NT2/D1 (cell line): ENCODE results near the gene FAR2.
"Not testable (repeated sequence)": the region's sequence is repeated elsewhere in the genome, so short reads cannot be mapped to it uniquely, and the experiment has no call there.

ENCODE experiments used
- DNase-seq: peaks from one replicate; pipeline ENCODE4 v3.0.0-alpha.2; 2011; ENCODE audit warnings: low read depth, low spot score
- H3K27me3 ChIP-seq: 2 replicates; pipeline ENCODE4 v1.6.0; 2011; ENCODE audit warnings: mild to moderate bottlenecking; ENCODE audit not compliant: insufficient read length, insufficient read depth
- H3K36me3 ChIP-seq: 2 replicates; pipeline ENCODE4 v1.6.1; 2011; ENCODE audit warnings: mild to moderate bottlenecking, low read length, mixed read lengths; ENCODE audit not compliant: insufficient read depth, insufficient read length
- H3K4me1 ChIP-seq: 2 replicates; pipeline ENCODE4 v1.5.1; 2011; ENCODE audit not compliant: insufficient read depth, insufficient read length
- H3K4me3 ChIP-seq: 2 replicates; pipeline ENCODE4 v1.5.1; 2011; ENCODE audit warnings: low read depth; ENCODE audit not compliant: insufficient read length
- H3K9ac ChIP-seq: 2 replicates; pipeline ENCODE4 v1.6.0; 2011; ENCODE audit warnings: low read depth; ENCODE audit not compliant: insufficient read length
- H3K9me3 ChIP-seq: 2 replicates; pipeline ENCODE4 v1.5.1; 2011; ENCODE audit warnings: mild to moderate bottlenecking, low read length; ENCODE audit not compliant: insufficient read depth
- SUZ12 ChIP-seq: IDR thresholded peaks from 2 replicates; pipeline ENCODE4 v1.6.1; 2011; ENCODE audit not compliant: insufficient read length, insufficient read depth; ENCODE audit errors: extremely low read depth
- YY1 ChIP-seq: IDR thresholded peaks from 2 replicates; pipeline ENCODE4 v1.6.1; 2011; ENCODE audit not compliant: insufficient read length, insufficient read depth
- ZNF274 ChIP-seq: IDR thresholded peaks from 2 replicates; pipeline ENCODE4 v1.6.1; 2011; ENCODE audit warnings: mild to moderate bottlenecking, low read depth, low read length

The FAR2 gene

DNA sequence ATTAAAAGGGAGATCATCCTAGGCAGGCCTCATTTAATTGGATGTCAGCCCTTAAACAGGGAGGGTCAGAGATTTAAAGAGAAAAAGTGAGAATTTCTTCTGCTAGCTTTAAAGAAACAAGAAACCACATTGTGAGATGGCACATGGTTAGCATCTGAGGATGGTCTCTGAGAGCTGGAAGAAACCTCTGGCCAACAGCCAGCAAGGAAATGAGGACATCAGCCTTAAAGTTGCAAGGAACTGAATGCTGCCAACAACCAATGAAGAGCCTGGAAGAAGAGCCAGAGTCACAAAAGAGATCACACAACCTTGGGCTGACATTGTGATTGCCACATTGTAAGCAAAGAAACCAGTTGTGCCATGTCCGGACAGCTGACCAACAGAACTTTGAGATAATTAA lies 17.5 kb upstream of the FAR2 start:
- no peak overlapping the region for H3K9ac ChIP-seq
- H3K36me3 ChIP-seq, result no peaks in the 10 kb centered on the region
- TF ChIP-seq SUZ12, result no peak
- TF ChIP-seq ZNF274, result no peak
- TF ChIP-seq YY1, result no peak
- no peaks in the 10 kb centered on the region for H3K4me1 ChIP-seq
- H3K4me3 ChIP-seq, result no peak overlapping the region
- peaks cover 19% of the 10 kb centered on the region for H3K9me3 ChIP-seq
- DNase-seq, result no peak
- no peaks in the 10 kb centered on the region for H3K27me3 ChIP-seq

DNA sequence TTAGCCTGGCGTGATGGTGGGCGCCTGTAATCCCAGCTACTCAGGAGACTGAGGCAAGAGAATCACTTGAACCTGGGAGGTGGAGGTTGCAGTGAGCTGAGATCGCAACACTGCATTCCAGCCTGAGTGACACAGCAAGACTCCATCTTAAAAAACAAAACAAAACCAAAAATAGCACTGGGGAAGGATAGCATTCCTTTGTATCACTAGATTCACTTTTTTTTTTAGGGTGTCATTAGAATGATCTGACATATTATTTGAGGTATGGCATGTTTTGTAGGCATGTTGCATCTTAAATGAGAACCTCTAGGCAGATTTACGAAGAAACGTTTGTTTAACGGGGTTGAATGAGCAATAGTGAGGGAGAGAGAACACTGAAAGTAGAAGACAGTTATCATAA lies 16.8 kb upstream of the FAR2 start:
- no peak for DNase-seq
- Histone ChIP-seq H3K4me1 (no peaks in the 10 kb centered on the region), H3K9me3 (peaks cover 19% of the 10 kb centered on the region), H3K9ac (no peak overlapping the region), H3K4me3 (no peak overlapping the region), H3K36me3 (no peaks in the 10 kb centered on the region), H3K27me3 (no peaks in the 10 kb centered on the region)
- no peak for TF ChIP-seq ZNF274
- no peak for TF ChIP-seq YY1
- no peak for TF ChIP-seq SUZ12

DNA sequence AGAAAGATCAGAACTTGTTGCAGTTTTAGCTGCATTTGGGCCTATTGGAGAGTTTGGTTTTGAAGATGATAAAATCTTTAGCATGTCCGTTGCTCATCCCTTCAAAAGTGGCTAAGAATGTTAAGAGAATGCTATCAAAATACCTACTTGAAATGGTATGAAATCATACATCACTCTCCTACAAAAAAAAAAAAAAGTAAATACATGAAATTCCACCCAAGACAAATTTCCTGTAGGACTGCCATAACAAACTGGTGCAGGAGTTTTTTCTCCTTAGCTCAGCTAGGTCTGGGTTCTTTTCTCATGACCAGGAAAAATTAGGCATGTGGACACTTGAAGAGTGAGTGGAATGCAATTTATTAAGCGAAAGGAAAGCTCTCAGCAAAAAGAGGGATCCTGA lies 15.9 kb upstream of the FAR2 start:
- DNase-seq, result no peak
- Histone ChIP-seq H3K27me3 (no peaks in the 10 kb centered on the region), H3K4me3 (no peak overlapping the region), H3K4me1 (no peaks in the 10 kb centered on the region), H3K9me3 (peaks cover 19% of the 10 kb centered on the region), H3K36me3 (no peaks in the 10 kb centered on the region), H3K9ac (no peak overlapping the region)
- no peak for TF ChIP-seq SUZ12
- TF ChIP-seq ZNF274, result no peak
- no peak for TF ChIP-seq YY1

DNA sequence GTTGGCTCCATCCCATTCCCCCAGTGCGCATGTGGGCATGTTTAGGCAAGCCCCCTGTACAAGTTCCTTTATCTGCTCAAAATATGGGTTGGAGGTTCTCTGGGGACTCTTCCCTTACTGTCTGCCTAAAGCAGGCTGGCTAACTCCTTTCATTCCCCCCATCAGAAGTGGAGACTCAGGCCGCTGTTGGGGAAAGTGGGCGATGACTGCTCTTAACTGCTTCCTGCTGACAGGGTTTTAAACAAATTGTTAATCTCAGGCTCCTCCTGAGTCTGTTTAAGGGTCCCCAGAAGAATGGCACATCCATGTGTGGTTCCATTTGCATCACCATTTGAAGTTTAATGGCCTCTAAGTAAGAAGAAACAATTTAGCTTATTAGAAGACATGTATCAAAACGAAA lies 15.4 kb upstream of the FAR2 start:
- no peak overlapping the region for H3K9ac ChIP-seq
- H3K9me3 ChIP-seq, result peaks cover 19% of the 10 kb centered on the region
- H3K27me3 ChIP-seq, result no peaks in the 10 kb centered on the region
- H3K4me3 ChIP-seq, result no peak overlapping the region
- TF ChIP-seq ZNF274 (no peak), SUZ12 (no peak), YY1 (no peak)
- H3K36me3 ChIP-seq, result no peaks in the 10 kb centered on the region
- no peak for DNase-seq
- H3K4me1 ChIP-seq, result no peaks in the 10 kb centered on the region

DNA sequence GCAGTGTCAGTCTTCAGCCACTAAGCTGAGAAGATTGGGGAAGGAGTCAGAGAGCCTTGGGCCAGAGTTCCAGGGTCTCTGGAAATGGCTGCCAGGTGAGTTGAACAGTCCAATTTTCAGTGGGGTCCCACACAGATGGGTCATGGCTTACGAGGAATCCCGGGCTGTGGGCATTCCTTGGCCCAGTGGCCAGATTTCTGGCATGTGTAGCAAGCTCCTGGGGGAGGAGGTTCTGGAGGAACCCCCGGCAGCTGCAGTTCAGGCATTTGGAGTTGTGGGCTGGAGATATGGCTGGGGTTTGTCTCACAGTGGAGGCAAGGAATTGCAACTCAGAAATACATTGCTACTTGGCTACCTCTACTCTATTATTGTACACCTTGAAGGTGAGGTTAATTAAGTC lies 10.8 kb upstream of the FAR2 start:
- not testable (repeated sequence) for H3K4me1 ChIP-seq, H3K4me3 ChIP-seq, DNase-seq, H3K36me3 ChIP-seq, H3K27me3 ChIP-seq, H3K9ac ChIP-seq
- peaks cover 31% of the 10 kb centered on the region for H3K9me3 ChIP-seq

DNA sequence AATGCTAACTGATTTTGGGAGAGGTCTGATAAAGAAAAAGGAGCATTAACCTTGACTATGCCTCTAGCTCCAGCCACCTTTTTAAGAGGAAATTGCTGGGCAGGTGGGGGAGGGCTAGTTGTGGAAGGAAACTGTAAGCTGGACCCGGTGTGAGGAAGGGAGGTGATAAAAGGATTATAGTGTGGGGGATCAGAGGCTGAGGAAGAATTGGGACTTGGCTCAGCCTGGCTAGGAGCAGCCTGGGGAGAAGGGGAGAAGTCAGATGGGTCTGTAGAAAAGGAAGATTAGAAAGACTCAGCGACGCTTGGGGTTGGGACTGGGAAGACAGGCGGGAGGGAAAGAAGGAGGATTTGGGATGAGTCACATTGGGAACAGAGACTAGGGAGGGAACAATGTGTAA lies 10.2 kb upstream of the FAR2 start:
- H3K4me1 ChIP-seq, H3K27me3 ChIP-seq, H3K4me3 ChIP-seq, H3K36me3 ChIP-seq, H3K9ac ChIP-seq, DNase-seq: not testable (repeated sequence)
- peaks cover 25% of the 10 kb centered on the region for H3K9me3 ChIP-seq

DNA sequence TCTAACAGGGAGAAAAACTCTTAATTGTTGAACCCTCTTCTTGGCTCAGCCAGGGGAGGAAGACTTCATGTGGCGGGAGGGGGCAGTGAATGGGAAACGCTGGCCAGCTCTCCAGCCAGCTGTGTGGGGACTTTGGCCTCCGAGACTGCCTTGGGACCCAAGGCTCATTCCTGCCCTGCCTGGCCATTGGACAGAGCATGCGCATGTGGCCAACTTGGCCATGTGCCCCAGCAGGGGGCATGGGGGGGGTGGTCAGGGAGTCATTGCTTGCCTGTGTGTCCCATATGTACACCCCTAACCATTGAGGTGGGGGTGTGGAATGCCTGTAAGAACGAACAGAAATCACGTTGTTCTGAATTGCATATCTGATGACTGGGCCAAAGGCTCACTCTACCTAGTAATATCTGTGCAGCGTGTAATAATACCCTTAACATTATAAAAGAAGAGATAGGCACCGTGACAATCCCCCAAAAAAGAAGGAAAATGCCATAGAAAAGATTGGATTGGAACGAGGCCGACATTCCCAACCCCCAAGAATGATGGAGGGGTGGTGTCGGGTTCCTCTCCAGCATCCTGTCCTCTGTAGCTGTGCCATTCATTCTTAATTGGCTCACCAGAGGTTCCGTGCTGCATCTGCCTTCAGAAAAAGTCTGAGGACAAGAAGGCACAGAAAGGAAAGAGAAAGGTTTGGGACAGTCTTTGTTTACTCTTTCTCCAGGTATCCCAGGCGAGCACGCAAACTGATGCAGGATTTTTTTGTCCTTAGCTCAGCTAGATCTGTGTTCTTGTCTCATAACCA lies 3.5 kb upstream of the FAR2 start:
- no peak for TF ChIP-seq SUZ12
- no peak for TF ChIP-seq ZNF274
- TF ChIP-seq YY1, result no peak
- no peak overlapping the region for H3K9ac ChIP-seq
- peaks cover 24% of the 10 kb centered on the region for H3K9me3 ChIP-seq
- peak; percentile 63 for DNase-seq
- H3K4me3 ChIP-seq, result no peak overlapping the region
- H3K36me3 ChIP-seq, result no peaks in the 10 kb centered on the region
- peaks cover 3% of the 10 kb centered on the region for H3K4me1 ChIP-seq
- H3K27me3 ChIP-seq, result peaks cover 27% of the 10 kb centered on the region

DNA sequence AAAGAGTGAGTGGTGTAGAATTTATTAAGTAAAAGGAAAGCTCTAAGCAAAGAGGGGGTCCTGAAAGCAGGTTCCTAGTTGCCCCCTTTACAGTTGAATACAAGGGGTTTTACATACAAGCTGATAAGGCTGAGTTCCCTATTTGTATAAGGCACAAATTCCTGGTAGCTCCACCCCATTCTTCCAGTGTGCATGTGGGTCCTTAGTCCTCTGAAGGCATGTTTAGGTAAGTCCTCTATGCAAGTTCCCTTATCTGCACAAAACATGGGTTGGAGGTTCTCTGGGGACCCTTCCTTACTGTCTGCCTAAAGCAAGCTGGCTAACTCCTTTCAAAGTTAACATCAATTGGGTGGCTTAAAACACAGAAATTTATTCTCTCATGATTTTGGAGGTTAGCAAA lies 2.9 kb upstream of the FAR2 start:
- Histone ChIP-seq H3K36me3 (no peaks in the 10 kb centered on the region), H3K27me3 (peaks cover 31% of the 10 kb centered on the region), H3K4me3 (no peak overlapping the region), H3K9me3 (peaks cover 18% of the 10 kb centered on the region), H3K4me1 (peaks cover 3% of the 10 kb centered on the region), H3K9ac (no peak overlapping the region)
- TF ChIP-seq SUZ12, result no peak
- no peak for TF ChIP-seq ZNF274
- no peak for TF ChIP-seq YY1
- no peak for DNase-seq
